B cell (primary cell): ENCODE measurements around the gene MBNL1.

Source experiments
- CTCF ChIP-seq: fragments of 200-600 bp; IDR thresholded peaks from one replicate; pipeline ENCODE4 v1.8.0; 2022; ENCODE audit warnings: antibody characterized with exemption, mild to moderate bottlenecking
- EZH2 ChIP-seq: IDR thresholded peaks from 2 replicates; pipeline ENCODE4 v1.6.1; 2012; ENCODE audit warnings: borderline replicate concordance, low read depth, mild to moderate bottlenecking, moderate library complexity, low read length; ENCODE audit not compliant: insufficient read depth, poor library complexity, severe bottlenecking

DNA sequence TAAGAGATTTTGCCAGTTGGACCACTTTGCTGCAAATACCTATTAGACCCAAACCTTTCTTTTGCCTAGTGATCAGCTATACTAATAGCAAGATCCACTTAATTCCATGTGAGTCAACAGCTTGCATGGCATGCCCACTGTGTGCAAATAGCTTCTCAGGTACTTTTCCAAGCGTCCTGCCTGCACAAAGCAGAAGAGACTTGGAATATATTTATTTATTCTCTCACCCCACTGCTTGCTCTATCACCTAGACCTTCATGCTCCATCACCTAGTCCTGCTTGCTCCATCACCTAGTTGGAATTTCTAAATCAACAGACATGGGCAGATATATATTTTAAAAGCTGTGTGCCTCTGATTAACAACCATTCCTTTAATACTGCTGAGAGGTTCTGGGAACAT is 47.6 kb downstream of the MBNL1 start:
- TF ChIP-seq EZH2 (no peak), CTCF (no peak)
